Glutamatergic neuron (in vitro differentiated cells): ENCODE results near the gene DNAJC18. TPM values are rescaled to one million over a fixed set of nuclear protein-coding genes. Genes with fewer than 3 reads are reported as not detected.

Experiments
- DNase-seq: peaks from one replicate; pipeline ENCODE4 v3.0.0; 2022
- H3K27ac Mint-ChIP-seq: one replicate; pipeline ENCODE4 v1.8.0; 2020; ENCODE audit warnings: mild to moderate bottlenecking, mixed read lengths, inconsistent platforms; ENCODE audit not compliant: unreplicated experiment
- H3K27me3 Mint-ChIP-seq: one replicate; pipeline ENCODE4 v1.8.0; 2020; ENCODE audit warnings: mild to moderate bottlenecking, moderate library complexity, mixed read lengths, inconsistent platforms; ENCODE audit not compliant: unreplicated experiment
- H3K36me3 Mint-ChIP-seq: one replicate; pipeline ENCODE4 v1.8.0; 2020; ENCODE audit warnings: mild to moderate bottlenecking, mixed read lengths, inconsistent platforms; ENCODE audit not compliant: unreplicated experiment
- H3K4me1 Mint-ChIP-seq: one replicate; pipeline ENCODE4 v1.8.0; 2020; ENCODE audit warnings: mild to moderate bottlenecking, low read depth, mixed read lengths, inconsistent platforms; ENCODE audit not compliant: unreplicated experiment
- H3K4me3 Mint-ChIP-seq: one replicate; pipeline ENCODE4 v1.8.0; 2020; ENCODE audit warnings: mild to moderate bottlenecking, mixed read lengths, inconsistent platforms; ENCODE audit not compliant: unreplicated experiment
- H3K9me3 Mint-ChIP-seq: one replicate; pipeline ENCODE4 v1.8.0; 2020; ENCODE audit warnings: mild to moderate bottlenecking, moderate library complexity, mixed read lengths, inconsistent platforms; ENCODE audit not compliant: unreplicated experiment
- CTCF ChIP-seq: fragments of 200-600 bp; sonication (generic); IDR thresholded peaks from one replicate; pipeline ENCODE4 v1.5.0; 2021; ENCODE audit not compliant: partially characterized antibody, unreplicated experiment
- total RNA-seq: library from RNA; stranded (reverse); fragmentation: NEBNext Ultra II Directional; extraction: Animal tissue kit (Norgen Biotek cat#: 25700); gene quantifications from one replicate; pipeline ENCODE4 v1.2.1, GENCODE V29; 2021; ENCODE audit not compliant: unreplicated experiment

The DNAJC18 gene
- total RNA-seq, 1 donor from 2014 or later: 55.9 TPM

DNA sequence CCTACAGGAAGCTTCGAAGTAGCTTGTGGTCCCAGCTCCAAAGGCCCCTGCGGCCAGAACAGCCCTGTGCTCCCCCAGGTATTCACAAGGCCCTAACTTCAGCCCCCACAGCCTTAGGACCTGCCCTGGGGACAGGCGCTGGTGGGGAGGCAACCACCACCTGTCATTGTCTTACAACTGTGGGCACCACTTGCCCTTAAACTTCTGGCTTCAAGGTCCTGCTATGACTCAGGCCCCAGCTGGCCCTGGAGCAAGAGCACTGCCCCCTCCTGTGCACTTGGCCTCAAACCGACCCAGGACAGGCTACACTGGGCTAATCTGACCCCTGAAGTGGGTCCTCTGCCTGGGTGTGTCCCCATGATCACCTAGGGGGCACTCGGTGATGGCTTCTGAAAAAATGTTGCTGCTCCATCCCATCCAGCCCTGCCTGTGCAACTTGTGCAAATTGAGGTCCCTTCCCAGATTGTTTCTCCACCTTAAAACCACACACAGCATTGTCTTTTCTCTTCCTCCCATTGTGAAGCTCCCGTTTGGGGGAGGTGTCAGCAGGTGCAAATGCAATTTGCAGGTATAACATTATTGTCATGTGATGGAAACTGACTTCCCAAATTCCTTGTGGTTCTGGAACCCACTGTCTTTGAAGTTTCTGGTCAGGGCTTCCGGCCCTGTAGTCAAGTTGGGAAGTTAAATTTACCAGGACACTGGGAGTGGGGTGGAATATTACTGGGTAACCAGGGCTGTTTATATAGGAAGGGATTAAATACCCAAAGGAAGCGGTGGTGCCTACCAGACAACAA, 43.3 kb downstream of the DNAJC18 start:
- Mint-ChIP-seq H3K4me3 (no peak overlapping the region), H3K9me3 (no peaks in the 10 kb centered on the region), H3K27me3 (peaks cover 9% of the 10 kb centered on the region), H3K36me3 (no peaks in the 10 kb centered on the region), H3K4me1 (no peaks in the 10 kb centered on the region), H3K27ac (no peak overlapping the region)
- no peak for TF ChIP-seq CTCF
- DNase-seq: no peak

DNA sequence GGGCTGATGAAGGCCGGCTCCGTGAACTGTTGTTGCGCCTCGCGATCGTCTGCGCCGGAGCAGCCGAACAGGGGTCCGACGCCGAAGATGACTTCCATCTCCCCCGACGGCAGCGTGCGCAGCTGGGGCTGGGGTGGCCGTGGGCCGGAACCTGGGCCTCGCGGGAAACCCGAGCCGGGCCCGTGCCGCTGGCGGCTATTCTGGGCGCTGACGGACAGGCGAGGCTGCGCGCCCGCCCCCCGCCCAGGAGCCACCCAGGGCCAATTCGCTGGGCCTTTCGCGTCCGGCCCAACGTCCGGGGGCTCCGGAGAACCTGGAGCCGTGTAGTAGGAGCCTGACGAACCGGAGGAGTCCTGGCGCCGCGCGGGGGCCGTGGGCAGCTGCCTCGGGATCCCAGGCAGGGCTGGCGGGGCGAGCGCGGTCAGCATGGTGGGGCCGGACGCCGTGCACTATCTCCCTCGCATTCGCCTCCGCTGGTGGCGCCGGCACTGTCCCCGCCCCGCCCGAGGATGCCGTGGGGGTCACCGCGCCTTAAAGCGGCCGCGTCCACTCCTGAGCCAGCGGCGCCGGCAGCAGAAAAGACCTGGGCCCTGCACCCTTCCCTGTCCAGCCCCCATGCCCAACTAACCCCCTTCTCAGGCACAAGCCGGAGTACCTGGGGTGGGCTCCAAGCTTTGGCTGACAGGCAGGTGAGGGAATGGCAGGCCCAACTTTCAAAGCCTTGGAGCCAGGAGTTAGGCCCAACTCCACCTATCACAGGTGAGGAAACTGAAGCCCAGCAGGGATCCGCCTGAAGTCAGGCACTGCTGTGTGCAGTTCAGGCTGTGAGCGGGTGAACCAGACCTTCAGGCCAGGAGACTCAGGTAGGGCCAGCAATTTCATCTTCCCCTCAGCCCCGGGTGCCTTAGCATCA, 44.4 kb downstream of the DNAJC18 start, which contains the start of gene PROB1:
PROB1 (minus strand) TSS at position 451 of the 913 bp plus-strand sequence; CDS start at position 428, 23 bp downstream.
- Mint-ChIP-seq H3K4me1 (peaks cover 3% of the 10 kb centered on the region), H3K9me3 (no peaks in the 10 kb centered on the region), H3K27ac (no peak within 1 kb of the TSS), H3K27me3 (peaks cover 11% of the 10 kb centered on the region), H3K36me3 (no peaks in the 10 kb centered on the region), H3K4me3 (no peak within 1 kb of the TSS)
- DNase-seq: no peak
- no peak for TF ChIP-seq CTCF

GRCh38 chr5:139394123-139394653, 45.1 kb downstream of the DNAJC18 start:
- Mint-ChIP-seq H3K4me3 (no peak overlapping the region), H3K36me3 (no peaks in the 10 kb centered on the region), H3K4me1 (peaks cover 3% of the 10 kb centered on the region), H3K27me3 (peaks cover 14% of the 10 kb centered on the region), H3K9me3 (no peaks in the 10 kb centered on the region), H3K27ac (no peak overlapping the region)
- peak; percentile 75 for DNase-seq
- TF ChIP-seq CTCF: peak; percentile 64

- TF ChIP-seq CTCF: no peak
- no peak overlapping the region for H3K27ac Mint-ChIP-seq
- H3K9me3 Mint-ChIP-seq: no peaks in the 10 kb centered on the region
- H3K4me3 Mint-ChIP-seq: peak overlapping the region; percentile 46
- no peak for DNase-seq
- peaks cover 3% of the 10 kb centered on the region for H3K4me1 Mint-ChIP-seq
- H3K27me3 Mint-ChIP-seq: peaks cover 14% of the 10 kb centered on the region
- no peaks in the 10 kb centered on the region for H3K36me3 Mint-ChIP-seq
These were observed 45.7 kb downstream of the DNAJC18 start for GRCh38 chr5:139393497-139394122.
